Keratinocyte (primary cell): ENCODE measurements around the gene RESF1.

ENCODE experiments used
- EZH2 ChIP-seq: IDR thresholded peaks from one replicate; pipeline ENCODE4 v1.6.1; 2012; ENCODE audit warnings: inconsistent platforms, mild to moderate bottlenecking, low read length, moderate library complexity
- TF ChIP-seq, protein P1 (sequence below), 3 experiments: IDR thresholded peaks in 1 of 3; conservative IDR thresholded peaks in 1 of 3; optimal IDR thresholded peaks in 1 of 3; 2 replicates in 2 of 3; 3 replicates in 1 of 3; pipeline versions ENCODE3 to v1.5.1; 2011; ENCODE audit warnings: low read length in 3 of 3, mild to moderate bottlenecking in 3 of 3, moderate library complexity in 2 of 3, control low read depth in 1 of 3, inconsistent platforms in 1 of 3; ENCODE audit not compliant: insufficient read depth in 2 of 3; ENCODE audit errors: extremely low read depth in 1 of 3

DNA sequence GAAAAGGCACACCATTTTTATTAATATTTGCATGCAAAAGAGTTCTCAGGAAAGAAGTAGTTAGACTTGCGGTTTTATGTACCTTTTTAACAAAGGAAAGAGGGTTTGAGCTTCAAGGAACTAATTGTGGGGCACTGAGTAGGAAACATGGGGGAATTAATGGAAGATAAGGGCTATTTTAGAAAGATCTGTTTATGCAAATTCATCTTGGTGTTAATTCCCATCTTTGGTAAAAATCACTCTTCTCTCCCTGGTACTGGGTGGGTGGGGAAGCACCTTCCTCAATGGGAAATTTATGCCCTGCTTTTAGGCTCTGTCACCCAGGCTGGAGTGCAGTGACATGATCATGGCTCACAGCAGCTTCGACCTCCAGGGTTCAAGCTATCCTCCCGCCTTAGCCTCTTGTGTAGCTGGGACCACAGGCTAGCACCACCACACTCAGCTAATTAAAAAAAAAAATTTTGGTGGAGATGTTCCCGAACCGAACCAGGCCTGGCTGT is 30.1 kb upstream of the RESF1 start:
- TF ChIP-seq, protein P1, sequence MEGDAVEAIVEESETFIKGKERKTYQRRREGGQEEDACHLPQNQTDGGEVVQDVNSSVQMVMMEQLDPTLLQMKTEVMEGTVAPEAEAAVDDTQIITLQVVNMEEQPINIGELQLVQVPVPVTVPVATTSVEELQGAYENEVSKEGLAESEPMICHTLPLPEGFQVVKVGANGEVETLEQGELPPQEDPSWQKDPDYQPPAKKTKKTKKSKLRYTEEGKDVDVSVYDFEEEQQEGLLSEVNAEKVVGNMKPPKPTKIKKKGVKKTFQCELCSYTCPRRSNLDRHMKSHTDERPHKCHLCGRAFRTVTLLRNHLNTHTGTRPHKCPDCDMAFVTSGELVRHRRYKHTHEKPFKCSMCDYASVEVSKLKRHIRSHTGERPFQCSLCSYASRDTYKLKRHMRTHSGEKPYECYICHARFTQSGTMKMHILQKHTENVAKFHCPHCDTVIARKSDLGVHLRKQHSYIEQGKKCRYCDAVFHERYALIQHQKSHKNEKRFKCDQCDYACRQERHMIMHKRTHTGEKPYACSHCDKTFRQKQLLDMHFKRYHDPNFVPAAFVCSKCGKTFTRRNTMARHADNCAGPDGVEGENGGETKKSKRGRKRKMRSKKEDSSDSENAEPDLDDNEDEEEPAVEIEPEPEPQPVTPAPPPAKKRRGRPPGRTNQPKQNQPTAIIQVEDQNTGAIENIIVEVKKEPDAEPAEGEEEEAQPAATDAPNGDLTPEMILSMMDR (optimal IDR thresholded peaks at IDR 0.05 in 1 of 3, IDR thresholded peaks at IDR 0.05 in 1 of 3, conservative IDR thresholded peaks at IDR 0.05 in 1 of 3; ENCODE audit: extremely low read depth in 1 of 3, insufficient read depth in 2 of 3, low read length in 3 of 3), result no peak
- TF ChIP-seq EZH2, result no peak
